Neuron (in vitro differentiated cells): ENCODE measurements around the gene ITPKC.

Source experiments
- H2AFZ ChIP-seq: one replicate; pipeline ENCODE4 v1.6.1; 2013; ENCODE audit warnings: low read depth, mild to moderate bottlenecking, inconsistent platforms, low read length, moderate library complexity
- H3K27me3 ChIP-seq: one replicate; pipeline ENCODE4 v1.6.1; 2013; ENCODE audit warnings: low read length; ENCODE audit not compliant: insufficient read depth
- H3K36me3 ChIP-seq: one replicate; pipeline ENCODE4 v1.6.1; 2013; ENCODE audit warnings: low read length; ENCODE audit not compliant: insufficient read depth
- H3K4me1 ChIP-seq: one replicate; pipeline ENCODE4 v1.6.1; 2013; ENCODE audit warnings: low read length; ENCODE audit not compliant: insufficient read depth
- H3K4me3 ChIP-seq: 2 replicates; pipeline ENCODE4 v1.5.1; 2013; ENCODE audit warnings: mild to moderate bottlenecking, low read length, moderate library complexity
- H3K9me3 ChIP-seq: one replicate; pipeline ENCODE4 v1.6.1; 2013; ENCODE audit warnings: low read length

ITPKC gene

GRCh38 chr19:40743926-40744325 is 27.0 kb downstream of the ITPKC start:
- Histone ChIP-seq H3K27me3 (no peaks in the 10 kb centered on the region), H3K36me3 (peaks cover 15% of the 10 kb centered on the region), H3K4me3 (no peak overlapping the region), H3K9me3 (no peaks in the 10 kb centered on the region), H2AFZ (no peak overlapping the region), H3K4me1 (no peaks in the 10 kb centered on the region)

- H3K36me3 ChIP-seq, result peaks cover 7% of the 10 kb centered on the region
These were observed 27.9 kb downstream of the ITPKC start for GRCh38 chr19:40744554-40745401.

GRCh38 chr19:40745402-40745780 is 28.5 kb downstream of the ITPKC start:
- Histone ChIP-seq H3K4me1 (peaks cover 12% of the 10 kb centered on the region), H3K9me3 (no peaks in the 10 kb centered on the region), H3K36me3 (peaks cover 4% of the 10 kb centered on the region), H2AFZ (no peak overlapping the region), H3K27me3 (no peaks in the 10 kb centered on the region), H3K4me3 (no peak overlapping the region)

More at GRCh38 chr19:40744554-40745401, 27.9 kb downstream of the ITPKC start:
- no peak overlapping the region for H3K4me3 ChIP-seq
- H3K9me3 ChIP-seq, result no peaks in the 10 kb centered on the region
- peaks cover 8% of the 10 kb centered on the region for H3K4me1 ChIP-seq
- H3K27me3 ChIP-seq, result no peaks in the 10 kb centered on the region
- H2AFZ ChIP-seq, result no peak overlapping the region

- no peaks in the 10 kb centered on the region for H3K9me3 ChIP-seq
- H3K36me3 ChIP-seq, result peaks cover 9% of the 10 kb centered on the region
- no peak overlapping the region for H3K4me3 ChIP-seq
- peaks cover 15% of the 10 kb centered on the region for H3K4me1 ChIP-seq
- H2AFZ ChIP-seq, result no peak overlapping the region
- H3K27me3 ChIP-seq, result no peaks in the 10 kb centered on the region
These were observed 30.6 kb downstream of the ITPKC start for GRCh38 chr19:40747536-40747935.

GRCh38 chr19:40750058-40750873 is 33.4 kb downstream of the ITPKC start, which contains the start of gene ACTMAP:
Gene ACTMAP, minus strand, starts transcription at chr19:40750477. Its CDS starts 674 bp downstream, at chr19:40749803.
- Histone ChIP-seq H3K36me3 (peaks cover 22% of the 10 kb centered on the region), H3K4me3 (peak within 1 kb of the TSS; percentile 96), H3K4me1 (peaks cover 18% of the 10 kb centered on the region), H3K9me3 (no peaks in the 10 kb centered on the region), H2AFZ (no peak within 1 kb of the TSS), H3K27me3 (no peaks in the 10 kb centered on the region)

GRCh38 chr19:40750874-40751537 is 34.1 kb downstream of the ITPKC start, which contains the start of gene SNRPA:
Gene SNRPA, plus strand, starts transcription at chr19:40751203. Its CDS starts 206 bp downstream, at chr19:40751409.
- no peaks in the 10 kb centered on the region for H3K9me3 ChIP-seq
- peak within 1 kb of the TSS; percentile 96 for H3K4me3 ChIP-seq
- H3K4me1 ChIP-seq, result peaks cover 18% of the 10 kb centered on the region
- H3K27me3 ChIP-seq, result no peaks in the 10 kb centered on the region
- H3K36me3 ChIP-seq, result peaks cover 29% of the 10 kb centered on the region
- no peak within 1 kb of the TSS for H2AFZ ChIP-seq

- Histone ChIP-seq H3K4me1 (peaks cover 18% of the 10 kb centered on the region), H3K4me3 (peak overlapping the region; percentile 96), H2AFZ (no peak overlapping the region), H3K27me3 (no peaks in the 10 kb centered on the region), H3K36me3 (peaks cover 42% of the 10 kb centered on the region), H3K9me3 (no peaks in the 10 kb centered on the region)
These were observed 35.4 kb downstream of the ITPKC start for GRCh38 chr19:40752257-40752781.

- Histone ChIP-seq H3K36me3 (peaks cover 59% of the 10 kb centered on the region), H3K27me3 (no peaks in the 10 kb centered on the region), H2AFZ (no peak overlapping the region), H3K4me3 (no peak overlapping the region), H3K4me1 (peaks cover 10% of the 10 kb centered on the region), H3K9me3 (no peaks in the 10 kb centered on the region)
These were observed 37.8 kb downstream of the ITPKC start for GRCh38 chr19:40754611-40755247.

GRCh38 chr19:40755248-40755624 is 38.3 kb downstream of the ITPKC start:
- peaks cover 6% of the 10 kb centered on the region for H3K4me1 ChIP-seq
- H3K9me3 ChIP-seq, result no peaks in the 10 kb centered on the region
- H3K36me3 ChIP-seq, result peaks cover 64% of the 10 kb centered on the region
- no peak overlapping the region for H2AFZ ChIP-seq
- H3K4me3 ChIP-seq, result no peak overlapping the region
- no peaks in the 10 kb centered on the region for H3K27me3 ChIP-seq

GRCh38 chr19:40755791-40756190 is 38.9 kb downstream of the ITPKC start:
- Histone ChIP-seq H3K4me1 (peaks cover 6% of the 10 kb centered on the region), H2AFZ (no peak overlapping the region), H3K4me3 (no peak overlapping the region), H3K27me3 (no peaks in the 10 kb centered on the region), H3K9me3 (no peaks in the 10 kb centered on the region), H3K36me3 (peaks cover 70% of the 10 kb centered on the region)

GRCh38 chr19:40756502-40757110 is 39.7 kb downstream of the ITPKC start:
- Histone ChIP-seq H3K36me3 (peaks cover 77% of the 10 kb centered on the region), H3K9me3 (no peaks in the 10 kb centered on the region), H3K4me1 (peaks cover 6% of the 10 kb centered on the region), H3K4me3 (no peak overlapping the region), H3K27me3 (no peaks in the 10 kb centered on the region), H2AFZ (no peak overlapping the region)

- H3K36me3 ChIP-seq, result peaks cover 85% of the 10 kb centered on the region
- H3K9me3 ChIP-seq, result no peaks in the 10 kb centered on the region
- H3K4me1 ChIP-seq, result peaks cover 3% of the 10 kb centered on the region
- H3K4me3 ChIP-seq, result no peak overlapping the region
- H3K27me3 ChIP-seq, result no peaks in the 10 kb centered on the region
- no peak overlapping the region for H2AFZ ChIP-seq
These were observed 41.6 kb downstream of the ITPKC start for GRCh38 chr19:40758491-40758890.
